ENCODE measurements around the gene ARPP19.

The ARPP19 gene

GRCh38 chr15:52499506-52499905, 69.3 kb downstream of the ARPP19 start:
- H3K27ac ChIP-seq (replicated peaks) = no peak overlapping the region
- TF ChIP-seq POLR2AphosphoS5 (IDR thresholded peaks at IDR 0.05; ENCODE audit: low read depth) (no peak), GABPA (IDR thresholded peaks at IDR 0.05; ENCODE audit: low read depth) (no peak), SPI1 (IDR thresholded peaks at IDR 0.05; ENCODE audit: borderline replicate concordance, low read depth) (no peak), CTCF (IDR thresholded peaks at IDR 0.05; ENCODE audit: insufficient read depth, low read length) (no peak), REST (IDR thresholded peaks at IDR 0.05; ENCODE audit: insufficient replicate concordance, low read depth) (no peak)
- no peaks in the 10 kb centered on the region for H3K27me3 ChIP-seq (ENCODE audit: insufficient read depth, poor library complexity, severe bottlenecking)
- DNase-seq (ENCODE audit: low read depth in 1 of 2, low spot score in 1 of 2) = no peak
- H3K4me3 ChIP-seq (replicated peaks; ENCODE audit: insufficient read depth, low read length) = no peak overlapping the region

- no peak overlapping the region for H3K27ac ChIP-seq (replicated peaks)
- TF ChIP-seq REST (IDR thresholded peaks at IDR 0.05; ENCODE audit: insufficient replicate concordance, low read depth) (no peak), GABPA (IDR thresholded peaks at IDR 0.05; ENCODE audit: low read depth) (no peak), CTCF (IDR thresholded peaks at IDR 0.05; ENCODE audit: insufficient read depth, low read length) (no peak)
- no peaks in the 10 kb centered on the region for H3K27me3 ChIP-seq (ENCODE audit: insufficient read depth, poor library complexity, severe bottlenecking)
- no peak overlapping the region for H3K4me3 ChIP-seq (replicated peaks; ENCODE audit: insufficient read depth, low read length)
- DNase-seq (ENCODE audit: low read depth in 1 of 2, low spot score in 1 of 2) = no peak
These were observed 70.1 kb downstream of the ARPP19 start for GRCh38 chr15:52498706-52499105.
